ENCODE results near the gene OBSCN.
"Not testable (repeated sequence)": the region's sequence is repeated elsewhere in the genome, so short reads cannot be mapped to it uniquely, and the experiment has no call there.

The OBSCN gene

DNA sequence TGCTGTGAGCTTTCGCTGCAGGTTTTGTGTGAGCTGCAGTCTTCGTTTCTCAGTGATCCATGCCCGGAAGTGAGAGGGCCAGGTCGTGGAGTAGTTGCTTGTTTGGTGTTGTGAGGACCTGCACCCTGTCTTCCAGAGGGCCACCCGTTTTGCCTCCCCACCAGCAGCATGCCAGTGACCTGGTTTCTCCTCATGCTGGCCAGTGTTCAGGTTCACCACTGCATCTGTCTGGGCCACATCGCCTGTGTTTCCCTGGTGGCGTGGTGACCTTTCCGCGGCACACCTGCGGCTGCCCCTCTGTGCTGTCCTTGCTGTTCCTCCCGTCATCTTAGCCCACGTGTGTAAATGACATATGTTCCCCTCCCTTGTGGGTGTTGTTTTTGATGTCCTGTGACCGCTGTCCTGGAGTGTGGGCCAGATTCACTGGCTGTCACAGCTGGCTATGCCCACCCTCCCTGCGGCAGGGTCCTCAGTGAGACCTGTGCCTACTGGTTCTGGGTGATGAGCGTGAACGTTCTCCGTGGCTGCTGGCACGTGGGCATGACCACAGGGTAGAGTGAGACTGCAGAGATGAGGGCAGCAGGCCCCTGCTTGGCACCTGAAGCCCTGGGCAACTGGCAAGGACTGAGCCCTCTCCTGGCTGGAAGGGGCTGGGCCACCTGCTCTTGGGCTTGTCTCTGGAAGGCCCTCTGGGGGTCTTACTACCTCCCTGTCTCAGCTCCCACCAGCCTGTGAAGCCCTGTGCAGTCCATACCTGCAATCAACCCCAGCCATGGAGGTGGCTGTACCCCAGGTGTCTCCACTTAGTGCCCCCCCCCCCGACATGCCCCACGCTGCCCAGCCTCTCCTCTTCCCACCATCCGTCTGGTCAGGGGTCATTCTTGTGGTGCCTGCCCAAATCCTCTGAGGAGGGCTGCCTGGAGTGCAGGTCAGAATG lies 35.0 kb upstream of the OBSCN start:
- DNase-seq (ENCODE audit: low read depth) = no peak

DNA sequence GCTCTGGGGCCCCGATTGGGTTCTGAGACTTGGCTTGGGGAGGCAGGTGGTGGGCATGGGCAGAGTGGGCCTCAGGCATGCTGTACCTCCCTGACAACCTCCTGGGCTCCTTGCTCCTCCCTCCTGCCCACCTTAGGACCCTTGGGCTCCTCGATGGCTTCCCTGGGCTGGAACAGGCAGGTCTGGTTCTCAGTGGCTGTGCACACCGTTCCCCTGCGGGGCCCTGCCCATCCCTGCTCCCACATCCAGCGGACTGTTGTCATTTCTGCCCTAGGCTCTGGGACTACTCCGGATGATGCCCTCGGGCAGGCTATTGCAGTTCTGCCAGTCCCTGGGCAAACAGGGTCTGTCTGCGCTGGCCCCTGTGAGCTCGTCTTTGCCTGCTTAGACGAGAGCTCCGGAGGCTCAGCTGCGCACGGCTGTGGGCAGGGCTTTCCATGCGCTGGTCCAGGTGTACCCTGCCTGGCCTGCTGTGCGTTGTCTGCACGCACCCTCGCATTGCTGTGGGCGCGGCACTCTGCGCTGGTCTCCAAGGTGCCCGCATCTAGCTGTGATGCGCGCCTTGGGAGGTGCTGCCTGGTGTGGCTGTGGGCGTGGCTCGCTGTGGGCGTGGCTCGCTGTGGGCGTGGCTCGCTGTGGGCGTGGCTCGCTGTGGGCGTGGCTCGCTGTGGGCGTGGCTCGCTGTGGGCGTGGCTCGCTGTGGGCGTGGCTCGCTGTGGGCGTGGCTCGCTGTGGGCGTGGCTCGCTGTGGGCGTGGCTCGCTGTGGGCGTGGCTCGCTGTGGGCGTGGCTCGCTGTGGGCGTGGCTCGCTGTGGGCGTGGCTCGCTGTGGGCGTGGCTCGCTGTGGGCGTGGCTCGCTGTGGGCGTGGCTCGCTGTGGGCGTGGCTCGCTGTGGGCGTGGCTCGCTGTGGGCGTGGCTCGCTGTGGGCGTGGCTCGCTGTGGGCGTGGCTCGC lies 34.0 kb upstream of the OBSCN start:
- DNase-seq (ENCODE audit: low read depth) = not testable (repeated sequence)

DNA sequence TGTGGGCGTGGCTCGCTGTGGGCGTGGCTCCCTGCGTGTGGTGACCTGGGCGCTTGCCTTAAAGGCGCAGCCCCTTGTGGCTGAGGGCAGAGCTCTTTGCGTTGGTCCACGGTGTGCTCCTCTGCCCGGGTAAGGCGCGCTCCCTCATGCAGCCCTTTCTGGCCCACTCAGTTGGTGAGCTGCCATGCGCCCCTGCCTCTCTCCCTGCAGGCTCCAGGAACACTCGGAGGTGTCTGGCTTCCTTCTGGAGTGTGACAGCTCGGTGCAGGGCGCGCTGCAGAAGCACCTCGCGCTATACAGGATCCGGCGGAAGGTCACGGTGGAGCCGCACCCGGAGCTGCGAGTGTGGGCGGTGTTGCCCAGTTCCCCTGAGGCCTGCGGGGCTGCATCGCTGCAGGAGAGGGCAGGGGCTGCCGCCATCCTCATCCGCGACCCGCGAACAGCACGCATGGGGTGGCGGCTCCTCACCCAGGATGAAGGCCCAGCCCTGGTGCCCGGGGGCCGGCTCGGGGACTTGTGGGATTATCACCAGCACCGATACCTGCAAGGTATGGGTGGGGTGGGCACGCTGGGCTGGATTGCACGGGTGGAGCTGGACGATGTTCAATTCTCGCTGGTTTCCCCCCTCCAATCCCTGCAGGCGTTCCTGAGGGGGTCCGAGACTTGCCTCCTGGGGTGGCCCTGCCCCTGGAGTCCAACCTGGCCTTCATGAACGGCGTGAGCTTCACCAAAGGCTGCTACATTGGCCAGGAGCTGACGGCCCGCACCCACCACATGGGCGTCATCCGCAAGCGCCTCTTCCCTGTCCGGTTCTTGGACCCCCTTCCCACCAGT lies 33.1 kb upstream of the OBSCN start:
- DNase-seq (ENCODE audit: low read depth) = no peak

DNA sequence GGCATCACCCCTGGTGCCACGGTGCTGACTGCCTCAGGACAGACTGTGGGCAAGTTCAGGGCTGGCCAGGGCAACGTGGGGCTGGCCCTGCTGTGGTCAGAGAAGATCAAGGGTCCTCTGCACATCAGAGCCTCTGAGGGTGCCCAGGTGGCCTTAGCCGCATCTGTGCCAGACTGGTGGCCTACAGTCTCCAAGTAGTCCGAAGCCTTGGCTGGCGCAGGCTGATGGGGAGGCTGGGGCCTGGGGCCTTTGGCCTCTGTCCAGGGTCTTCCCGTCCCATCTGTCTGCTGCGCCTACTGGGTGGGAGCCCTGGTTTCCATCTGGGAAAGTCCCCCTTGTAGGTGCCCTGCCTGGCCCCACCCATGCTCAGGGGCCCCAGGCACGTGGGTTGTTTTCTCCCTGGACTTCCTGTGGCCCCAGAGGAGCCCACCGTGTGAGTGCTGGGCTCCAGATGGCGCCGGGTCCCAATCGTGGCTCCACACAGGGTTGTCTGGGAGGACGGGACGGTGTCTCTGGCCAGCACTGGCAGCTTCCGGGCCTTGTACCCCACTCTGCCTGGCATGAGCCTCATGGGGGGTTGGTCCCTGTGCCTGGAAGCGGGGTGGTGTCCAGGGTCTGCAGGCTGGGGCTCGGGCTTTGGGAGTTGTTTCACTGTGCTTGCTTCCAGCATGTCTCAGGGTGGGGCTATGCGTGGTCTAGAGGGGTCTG lies 32.4 kb upstream of the OBSCN start:
- no peak for DNase-seq (ENCODE audit: low read depth)

DNA sequence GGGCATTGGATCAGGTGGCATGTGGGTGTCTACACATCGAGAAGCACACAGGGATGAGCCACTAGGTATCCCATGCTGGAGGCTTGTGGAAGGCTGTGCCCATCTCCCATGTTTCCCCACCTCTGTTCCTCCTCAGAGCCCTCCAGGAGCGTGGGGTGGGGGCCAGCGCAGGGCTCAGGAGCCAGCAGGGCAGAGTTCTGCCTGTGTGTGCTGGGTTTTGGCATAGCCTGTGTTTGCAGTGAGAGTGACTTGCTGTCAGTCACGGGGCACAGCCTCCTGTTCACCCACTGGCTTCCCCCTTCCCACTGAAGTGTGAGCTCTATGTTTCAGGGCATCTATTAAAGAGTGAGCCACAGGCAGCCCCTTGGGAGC lies 31.8 kb upstream of the OBSCN start:
- DNase-seq (ENCODE audit: low read depth) = no peak

DNA sequence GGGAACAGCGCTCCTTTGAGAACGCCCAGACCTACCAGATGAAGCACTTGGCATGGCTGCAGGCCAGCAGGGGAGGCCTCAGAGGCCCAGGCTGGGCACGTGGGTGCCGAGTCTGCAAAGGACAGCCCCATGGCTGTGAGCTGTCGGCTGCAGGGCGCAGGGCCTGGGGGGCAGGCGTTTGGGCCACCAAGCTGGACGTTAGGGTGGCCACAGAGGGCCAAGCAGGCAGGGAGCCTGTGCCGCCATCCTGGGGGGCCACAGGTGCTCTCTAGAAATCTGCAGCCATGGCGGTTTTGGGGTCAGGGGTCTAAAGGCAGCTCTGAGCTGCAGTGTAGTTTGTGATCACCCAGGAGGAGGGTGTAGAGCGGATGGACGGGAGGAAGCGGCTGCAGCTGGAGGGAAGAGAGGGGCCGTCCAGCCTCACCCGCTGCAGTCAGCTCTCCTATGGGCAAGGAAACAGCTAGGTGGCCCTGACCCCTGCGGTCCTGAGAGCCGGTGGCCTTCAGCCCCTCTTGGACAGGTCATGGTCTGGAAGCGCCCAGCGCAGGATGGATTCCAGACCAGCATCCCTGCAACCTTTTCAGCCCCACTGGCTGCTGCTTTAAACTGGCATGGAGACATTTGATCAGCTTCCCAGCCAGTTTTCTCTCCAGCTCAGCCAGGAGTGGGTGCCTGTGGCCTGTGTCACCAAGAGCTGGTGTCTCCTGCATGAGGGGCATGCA lies 31.2 kb upstream of the OBSCN start:
- DNase-seq (ENCODE audit: low read depth) = no peak

DNA sequence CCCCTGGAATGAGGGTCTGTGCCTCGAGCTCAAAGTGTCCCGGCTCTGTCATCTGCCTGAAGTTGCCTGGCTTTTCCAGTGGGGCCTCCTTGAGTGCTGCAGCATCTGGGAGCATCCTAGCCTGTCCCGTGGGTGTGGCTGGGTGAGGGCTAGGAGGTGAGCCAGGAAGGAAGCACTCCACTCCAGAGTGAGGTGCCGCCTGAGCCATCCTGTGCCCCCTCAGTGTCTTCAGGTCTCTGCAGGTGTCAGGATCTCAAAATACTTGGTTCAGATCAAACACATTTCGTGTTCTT lies 30.7 kb upstream of the OBSCN start:
- no peak for DNase-seq (ENCODE audit: low read depth)

DNA sequence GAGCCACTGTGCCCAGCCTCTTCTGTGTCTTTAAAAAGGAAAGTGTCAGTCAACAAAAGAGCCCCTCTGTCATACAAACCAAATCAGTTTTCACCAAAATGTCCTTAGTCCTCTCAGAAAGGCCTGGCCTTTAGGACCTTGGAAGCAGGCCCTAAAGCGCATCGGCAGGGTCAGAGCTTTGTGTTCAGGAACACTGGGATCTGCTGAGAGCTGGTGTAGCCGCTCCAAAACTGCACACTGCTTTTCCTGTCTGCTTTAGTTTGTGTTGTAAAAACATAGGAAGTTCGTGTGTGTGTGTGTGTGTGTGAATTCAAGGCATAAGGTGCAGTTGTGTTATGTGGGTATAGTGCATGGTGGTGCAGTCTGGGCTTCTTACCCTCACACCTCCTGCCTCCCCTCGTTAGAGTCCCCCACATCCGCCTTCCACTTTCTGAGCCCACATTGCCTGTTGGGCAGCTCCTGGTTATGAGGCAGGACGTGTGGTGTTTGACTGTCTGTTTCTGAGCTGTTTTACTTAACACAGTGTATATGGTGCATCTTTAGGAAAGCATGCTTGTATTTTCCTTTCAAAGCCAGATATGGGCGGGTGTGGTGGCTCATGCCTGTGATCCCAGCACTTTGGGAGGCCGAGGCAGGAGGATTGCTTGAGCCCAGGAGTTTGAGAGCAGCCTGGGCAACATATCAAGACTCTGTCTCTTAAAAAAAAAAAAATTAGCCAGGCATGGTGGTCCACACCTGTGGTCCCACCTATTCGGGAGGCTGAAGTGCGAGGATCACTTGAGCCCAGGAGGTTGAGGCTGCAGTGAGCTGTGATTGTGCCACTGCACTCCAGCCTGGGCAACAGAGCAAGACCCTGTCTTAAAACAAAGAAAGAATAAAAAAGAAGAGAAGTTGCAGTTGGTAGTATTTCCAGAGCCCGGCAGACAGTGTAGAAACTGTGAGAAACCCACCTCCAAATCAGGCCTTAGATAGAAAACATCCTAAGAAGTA lies 29.8 kb upstream of the OBSCN start:
- DNase-seq (ENCODE audit: low read depth) = no peak

DNA sequence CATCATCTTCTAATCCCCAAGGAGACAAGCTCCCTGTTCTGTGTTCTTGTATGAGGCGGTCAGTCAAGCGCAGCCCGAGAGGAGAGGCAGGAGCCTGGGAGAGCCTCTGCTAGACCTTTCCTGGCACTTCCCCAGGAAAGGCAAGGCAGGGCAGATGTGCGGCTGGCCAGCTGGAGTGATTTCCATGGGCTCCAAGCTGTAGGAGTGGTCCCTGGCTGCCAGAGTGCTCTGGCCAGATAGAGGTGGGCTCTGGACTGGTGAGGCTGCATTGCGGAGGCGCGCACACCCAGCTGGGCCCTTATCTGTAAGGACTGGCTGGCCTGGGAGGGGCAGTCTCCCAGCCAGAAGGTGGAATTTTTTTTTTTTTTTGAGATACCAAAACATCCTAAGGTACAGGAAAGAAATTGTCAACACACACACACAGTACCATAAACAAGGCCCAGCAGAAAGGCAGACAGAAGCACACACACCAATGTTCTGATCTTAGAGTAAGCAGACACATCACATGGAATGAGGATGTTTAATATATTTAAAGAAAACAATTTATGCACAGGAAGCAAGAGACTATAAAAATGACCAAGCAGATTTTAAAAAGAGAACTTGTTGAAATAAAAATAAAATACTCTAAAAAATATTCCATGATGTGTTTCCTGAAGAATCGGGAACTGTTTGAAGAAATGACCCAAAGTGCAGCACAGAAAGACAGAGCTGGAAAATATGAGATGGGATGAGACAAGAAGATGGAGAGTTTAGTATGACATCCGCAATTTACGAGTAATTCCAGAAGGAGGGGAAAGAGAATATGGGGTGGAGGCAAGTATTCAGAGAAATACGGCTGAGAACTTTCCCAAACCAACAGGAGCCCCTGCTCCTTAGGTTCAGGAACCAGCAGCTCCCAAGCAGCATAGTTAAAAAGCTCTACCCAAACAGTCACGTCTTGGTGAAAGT lies 28.8 kb upstream of the OBSCN start:
- no peak for DNase-seq (ENCODE audit: low read depth)

DNA sequence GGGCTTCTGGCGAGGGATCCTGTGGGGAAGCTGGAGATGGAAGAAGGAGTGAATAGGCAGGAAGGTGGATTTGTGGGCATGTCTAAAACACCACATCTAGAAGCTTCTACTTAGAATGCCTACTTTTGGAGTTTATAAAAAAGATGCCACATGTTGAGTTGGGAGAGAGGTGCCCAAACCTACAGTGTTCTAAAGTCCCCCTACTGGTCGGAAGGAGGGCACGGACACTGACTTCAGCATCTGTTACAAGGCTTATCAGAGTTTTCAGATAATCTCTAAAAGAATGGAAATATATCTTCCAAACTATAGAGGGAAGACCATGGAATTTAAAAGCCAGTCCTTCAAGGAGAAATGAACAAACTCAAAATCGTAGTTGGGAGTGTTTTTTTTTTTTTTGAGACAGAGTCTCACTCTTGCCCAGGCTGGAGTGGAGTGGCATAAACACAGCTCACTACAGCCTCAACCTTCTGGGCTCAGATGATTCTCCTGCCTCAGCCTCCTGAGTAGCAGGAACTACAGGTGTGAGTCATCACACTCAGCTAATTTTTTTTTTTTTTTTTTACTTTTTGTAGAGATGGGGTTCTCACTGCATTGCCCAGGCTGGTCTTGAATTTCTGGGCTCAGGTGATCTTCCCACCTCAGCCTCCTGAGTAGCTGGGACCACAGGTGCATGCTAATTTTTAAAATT lies 27.4 kb upstream of the OBSCN start:
- DNase-seq (ENCODE audit: low read depth) = no peak

DNA sequence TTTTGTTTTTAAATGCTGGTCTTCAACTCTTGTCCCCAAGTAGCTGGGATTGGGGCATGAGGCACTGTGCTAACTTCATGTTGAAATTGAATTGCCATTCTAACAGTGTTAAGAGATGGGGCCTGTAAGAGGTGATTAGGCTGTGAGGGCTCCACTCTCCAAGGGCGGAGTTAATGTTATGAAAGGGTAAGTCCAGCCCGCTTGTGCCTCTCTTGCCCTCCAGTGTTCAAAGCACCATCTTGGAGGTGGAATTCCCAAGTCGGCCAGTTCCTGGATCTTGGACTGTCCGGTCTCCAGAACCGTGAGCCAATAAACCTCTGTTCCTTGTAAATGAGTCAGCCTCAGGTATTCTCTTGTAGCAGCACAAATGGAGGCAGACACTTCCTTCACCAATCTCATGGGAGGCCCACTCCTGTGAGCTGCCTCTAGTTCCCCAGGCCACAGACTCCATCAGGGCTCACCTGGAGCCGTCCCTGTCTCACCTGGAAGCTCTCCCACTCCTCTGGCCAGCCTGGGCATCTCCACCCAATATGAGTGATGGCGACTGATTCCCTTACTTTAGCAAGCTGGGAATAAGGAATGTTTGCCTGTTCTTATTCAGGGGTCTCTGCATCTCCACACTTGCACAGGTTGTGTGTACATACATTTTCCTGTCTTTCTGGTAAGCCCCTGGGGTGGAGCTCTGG lies 26.7 kb upstream of the OBSCN start:
- DNase-seq (ENCODE audit: low read depth) = no peak

DNA sequence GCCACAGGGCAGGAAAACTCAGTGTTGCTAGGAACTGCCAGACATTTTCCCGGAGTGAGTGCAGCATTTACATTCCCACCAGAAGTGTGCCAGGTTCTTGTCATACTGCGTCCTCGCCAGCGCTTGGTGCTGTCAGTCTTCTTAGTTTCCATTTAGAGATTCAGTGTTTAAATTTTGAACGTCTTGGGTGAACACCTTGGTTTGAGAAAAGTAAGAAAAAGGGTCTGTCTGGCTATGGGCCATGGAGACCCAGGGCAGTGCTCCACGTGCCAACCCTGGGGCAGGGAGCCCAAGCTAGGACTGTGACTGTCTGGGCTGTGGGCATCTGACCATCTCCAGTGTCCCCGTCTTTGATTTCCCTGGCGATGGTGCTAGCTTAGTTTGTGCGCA lies 26.2 kb upstream of the OBSCN start:
- DNase-seq (ENCODE audit: low read depth) = no peak

DNA sequence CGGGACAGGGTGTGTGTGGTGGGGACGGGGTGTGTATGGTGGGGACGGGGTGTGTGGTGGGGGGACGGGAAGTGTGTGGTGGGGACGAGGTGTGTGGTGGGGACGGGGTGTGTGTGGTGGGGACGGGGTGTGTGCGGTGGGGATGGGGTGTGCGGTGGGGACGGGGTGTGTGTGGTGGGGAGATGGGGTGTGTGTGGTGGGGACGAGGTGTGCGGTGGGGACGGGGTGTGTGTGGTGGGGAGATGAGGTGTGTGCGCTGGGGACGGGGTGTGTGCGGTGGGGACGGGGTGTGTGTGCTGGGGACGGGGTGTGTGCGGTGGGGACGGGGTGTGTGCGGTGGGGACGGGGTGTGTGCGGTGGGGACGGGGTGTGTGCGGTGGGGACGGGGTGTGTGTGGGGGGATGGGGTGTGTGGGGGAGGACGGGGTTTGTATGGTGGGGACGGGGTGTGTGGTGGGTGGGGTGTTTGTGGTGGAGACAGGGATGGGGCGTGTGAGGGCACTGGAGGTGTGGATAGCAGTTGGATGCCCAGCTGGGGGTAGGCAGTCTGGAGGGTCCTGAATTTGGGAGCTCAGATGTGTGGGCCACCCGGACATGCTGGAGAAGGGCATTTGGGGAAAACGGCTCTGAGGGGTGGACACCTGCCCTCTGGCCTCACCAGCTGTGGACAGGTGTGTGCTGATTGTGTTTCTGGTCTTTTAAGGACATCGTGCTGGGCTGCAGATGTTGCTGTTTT lies 25.4 kb upstream of the OBSCN start:
- no peak for DNase-seq (ENCODE audit: low read depth)

DNA sequence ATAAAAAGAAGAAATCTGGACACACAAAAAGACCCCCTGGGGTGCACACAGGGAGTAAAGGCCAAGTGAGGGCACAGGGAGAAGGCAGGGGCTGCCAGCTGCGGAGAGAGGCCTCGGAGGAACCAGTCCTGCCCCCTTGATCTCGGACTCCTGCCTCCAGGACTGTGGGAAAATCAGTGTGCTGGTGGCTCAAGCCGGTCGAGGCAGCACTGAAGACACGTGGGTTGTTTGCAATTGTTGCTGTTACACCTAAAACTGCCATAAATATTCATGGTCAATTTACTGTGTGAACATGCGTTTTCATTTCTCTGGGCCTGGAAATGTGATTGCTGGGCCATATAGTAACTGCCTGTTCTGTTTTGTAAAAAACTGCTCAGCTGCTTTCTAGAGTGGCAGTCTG lies 23.7 kb upstream of the OBSCN start:
- no peak for DNase-seq (ENCODE audit: low read depth)

DNA sequence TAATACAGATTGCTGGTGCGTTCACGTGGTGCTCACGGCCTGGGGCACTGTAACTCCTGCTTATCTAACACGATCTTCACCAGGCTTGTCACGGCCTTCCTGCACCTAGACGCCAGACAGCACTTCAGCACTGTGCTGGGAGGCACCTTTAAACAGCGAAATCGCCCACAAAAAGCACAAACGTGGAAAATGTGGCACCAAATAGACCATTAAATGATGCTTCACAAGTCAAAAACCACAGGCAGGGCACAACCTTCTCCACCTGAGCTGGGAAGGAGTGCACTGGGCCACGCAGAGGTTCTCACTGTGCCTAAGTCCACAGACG lies 22.2 kb upstream of the OBSCN start:
- DNase-seq (ENCODE audit: low read depth) = no peak

DNA sequence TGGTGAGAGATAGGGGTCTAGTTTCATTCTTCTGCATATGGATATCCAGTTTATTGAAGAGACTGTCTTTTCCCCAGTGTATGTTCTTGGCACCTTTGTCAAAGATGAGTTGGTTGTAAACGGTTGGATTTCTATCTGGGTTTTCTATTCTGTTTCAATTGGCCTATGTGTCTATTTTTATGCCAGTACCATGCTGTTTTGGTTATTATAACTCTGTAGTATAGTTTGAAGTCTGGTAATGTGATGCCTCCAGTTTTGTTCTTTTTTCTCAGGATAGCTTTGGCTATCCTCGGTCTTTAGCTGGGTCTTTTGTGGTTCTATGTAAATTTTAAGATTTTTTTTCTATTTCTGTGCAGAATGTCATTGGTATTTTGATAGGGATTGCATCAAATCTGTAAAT lies 19.6 kb upstream of the OBSCN start:
- not testable (repeated sequence) for DNase-seq (ENCODE audit: low read depth)

DNA sequence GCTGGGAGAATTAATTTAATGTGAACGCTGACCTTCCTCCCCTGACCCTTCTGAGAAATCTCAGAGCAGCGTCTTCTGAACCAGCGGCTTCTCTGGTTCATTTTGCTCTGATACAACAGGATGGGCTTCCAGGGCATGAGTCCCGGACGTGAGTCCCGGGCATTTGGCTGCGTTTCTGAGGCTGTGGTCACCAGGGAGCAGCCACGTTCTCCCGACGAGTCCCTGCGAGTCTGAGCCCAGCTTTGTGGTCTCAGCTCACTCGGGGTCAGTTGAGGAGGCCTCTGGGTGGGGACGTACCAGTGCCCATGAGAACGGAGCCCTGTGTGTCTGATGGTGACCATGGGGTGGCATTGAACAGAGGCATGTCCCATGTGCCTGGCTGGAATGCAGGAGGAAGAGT lies 17.7 kb upstream of the OBSCN start:
- DNase-seq (ENCODE audit: low read depth) = no peak

All from stimulated activated CD8-positive, alpha-beta memory T cell treated with anti-CD3 and anti-CD28 coated beads, Interleukin-7, amount 100 ng/mL, for 24 hours (primary cell).